Measurements from ENCODE around the gene APLF.

APLF gene

DNA sequence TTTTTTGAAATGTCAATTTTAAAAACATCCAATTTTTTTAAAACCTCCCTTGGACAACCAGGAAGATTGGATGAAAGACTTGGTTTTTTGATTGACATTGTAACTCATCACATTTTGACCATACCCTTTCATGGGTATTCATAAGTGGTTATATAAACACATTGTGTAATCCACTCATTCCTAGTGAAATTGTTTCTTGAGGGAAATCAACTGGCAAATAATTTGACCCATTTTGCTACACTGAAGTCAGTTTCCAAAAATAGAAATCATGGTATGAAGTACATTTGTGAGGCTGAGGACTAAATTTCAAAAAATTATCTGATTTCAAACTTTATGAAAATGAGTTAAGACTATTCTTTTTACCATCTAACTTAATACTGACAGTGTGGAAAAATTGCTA lies 31.8 kb upstream of the APLF start:
- no peak overlapping the region for H3K27ac ChIP-seq (ENCODE audit: low read depth, low read length, poor library complexity, severe bottlenecking)
- peak overlapping the region; percentile 13; the same call in 1 of the 2 replicates for H2AFZ ChIP-seq (ENCODE audit: low read length)
- no peak overlapping the region for H3K4me3 ChIP-seq (ENCODE audit: low read depth, low read length, poor library complexity, severe bottlenecking)
- peaks cover 15% of the 10 kb centered on the region for H3K9me3 ChIP-seq (ENCODE audit: low read length)
- no peaks in the 10 kb centered on the region for H3K27me3 ChIP-seq (ENCODE audit: insufficient read depth, low read length)
- no peaks in the 10 kb centered on the region for H4K20me1 ChIP-seq (ENCODE audit: insufficient read depth, low read length)
- no peak overlapping the region for H3K9ac ChIP-seq (ENCODE audit: low read length)
- no peaks in the 10 kb centered on the region for H3K36me3 ChIP-seq (ENCODE audit: insufficient read depth, low read length)
- H3F3A ChIP-seq (ENCODE audit: insufficient read depth, low read length) = no peaks in the 10 kb centered on the region
- peaks cover 41% of the 10 kb centered on the region for H3K4me1 ChIP-seq (ENCODE audit: insufficient read depth, low read length, severe bottlenecking)
- TF ChIP-seq, protein P1, sequence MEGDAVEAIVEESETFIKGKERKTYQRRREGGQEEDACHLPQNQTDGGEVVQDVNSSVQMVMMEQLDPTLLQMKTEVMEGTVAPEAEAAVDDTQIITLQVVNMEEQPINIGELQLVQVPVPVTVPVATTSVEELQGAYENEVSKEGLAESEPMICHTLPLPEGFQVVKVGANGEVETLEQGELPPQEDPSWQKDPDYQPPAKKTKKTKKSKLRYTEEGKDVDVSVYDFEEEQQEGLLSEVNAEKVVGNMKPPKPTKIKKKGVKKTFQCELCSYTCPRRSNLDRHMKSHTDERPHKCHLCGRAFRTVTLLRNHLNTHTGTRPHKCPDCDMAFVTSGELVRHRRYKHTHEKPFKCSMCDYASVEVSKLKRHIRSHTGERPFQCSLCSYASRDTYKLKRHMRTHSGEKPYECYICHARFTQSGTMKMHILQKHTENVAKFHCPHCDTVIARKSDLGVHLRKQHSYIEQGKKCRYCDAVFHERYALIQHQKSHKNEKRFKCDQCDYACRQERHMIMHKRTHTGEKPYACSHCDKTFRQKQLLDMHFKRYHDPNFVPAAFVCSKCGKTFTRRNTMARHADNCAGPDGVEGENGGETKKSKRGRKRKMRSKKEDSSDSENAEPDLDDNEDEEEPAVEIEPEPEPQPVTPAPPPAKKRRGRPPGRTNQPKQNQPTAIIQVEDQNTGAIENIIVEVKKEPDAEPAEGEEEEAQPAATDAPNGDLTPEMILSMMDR (IDR thresholded peaks at IDR 0.05; ENCODE audit: low read length) = no peak
- no peak for TF ChIP-seq EZH2 (IDR thresholded peaks at IDR 0.05; ENCODE audit: borderline replicate concordance, low read length)
- no peak overlapping the region for H3K4me2 ChIP-seq (ENCODE audit: low read length)
- no peaks in the 10 kb centered on the region for H3K79me2 ChIP-seq (ENCODE audit: insufficient read depth, low read length)
- H3K9me2 ChIP-seq (ENCODE audit: low read depth, low read length) = no peaks in the 10 kb centered on the region

DNA sequence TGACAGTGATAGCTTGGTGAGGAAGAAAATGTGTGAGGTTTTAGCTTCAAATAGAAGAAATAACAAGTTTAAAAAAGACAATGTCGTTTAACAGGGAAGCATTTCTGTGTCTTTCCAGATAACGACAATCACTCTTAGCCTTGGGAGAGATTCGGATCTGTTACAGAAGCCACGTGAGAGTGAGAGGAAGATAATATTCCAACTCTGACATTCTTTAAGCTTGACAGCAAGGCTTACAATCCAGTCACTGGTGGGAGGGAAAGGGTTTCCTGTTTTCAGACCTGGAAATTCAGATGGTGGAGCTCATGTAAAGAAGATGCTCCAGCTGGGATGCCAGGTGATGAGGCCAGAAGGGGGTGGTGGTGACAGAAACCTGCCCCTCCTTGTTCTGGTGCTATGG lies 31.1 kb upstream of the APLF start:
- H2AFZ ChIP-seq (ENCODE audit: low read length) = no peak overlapping the region

DNA sequence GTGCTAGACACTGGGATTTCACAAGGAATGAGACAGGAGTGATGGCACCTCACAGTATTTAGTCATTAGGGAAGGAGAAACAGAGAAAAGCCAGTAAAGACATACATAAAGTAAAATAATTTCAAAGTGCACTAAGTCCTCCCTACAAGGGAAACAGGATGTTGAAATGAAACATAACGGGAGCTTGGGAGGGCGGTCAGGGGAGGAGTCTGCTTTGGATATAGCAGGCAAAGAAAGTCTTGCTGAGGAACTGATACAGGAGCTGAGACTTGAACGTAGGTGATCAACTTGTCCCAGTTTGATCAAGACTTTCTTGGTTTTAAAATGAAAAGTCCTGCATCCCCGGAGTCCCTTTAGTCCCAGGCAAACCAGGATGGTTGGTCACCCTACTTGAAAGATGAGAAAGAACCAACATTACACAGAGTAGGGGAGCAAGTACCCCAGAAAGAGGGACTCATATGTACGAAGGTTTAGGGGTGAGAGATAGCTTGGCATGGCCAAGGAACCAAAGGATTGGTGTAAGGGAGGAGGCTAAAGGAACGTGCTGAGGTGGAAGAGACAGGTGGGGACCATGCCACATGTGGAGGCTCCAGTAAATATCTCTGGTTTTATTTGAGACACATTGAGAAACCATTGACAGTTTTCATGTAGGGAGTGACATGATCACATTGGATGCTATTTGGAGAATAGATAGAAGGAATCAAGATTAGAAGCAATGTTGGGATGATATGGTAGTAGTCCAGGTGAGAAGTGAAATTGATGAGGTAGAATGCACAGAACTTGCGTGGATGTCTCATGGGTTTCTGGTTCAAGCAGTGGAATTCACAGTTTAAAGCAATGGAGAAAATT lies 28.7 kb upstream of the APLF start:
- peak overlapping the region; percentile 16; the same call in 1 of the 2 replicates for H2AFZ ChIP-seq (ENCODE audit: low read length)
- TF ChIP-seq, protein P1 (IDR thresholded peaks at IDR 0.05; ENCODE audit: low read length) = no peak
- TF ChIP-seq EZH2 (IDR thresholded peaks at IDR 0.05; ENCODE audit: borderline replicate concordance, low read length) = no peak
- H3K4me2 ChIP-seq (ENCODE audit: low read length) = no peak overlapping the region
- H3K27ac ChIP-seq (ENCODE audit: low read depth, low read length, poor library complexity, severe bottlenecking) = no peak overlapping the region
- no peaks in the 10 kb centered on the region for H3K27me3 ChIP-seq (ENCODE audit: insufficient read depth, low read length)
- no peaks in the 10 kb centered on the region for H3K36me3 ChIP-seq (ENCODE audit: insufficient read depth, low read length)
- H3K9me3 ChIP-seq (ENCODE audit: low read length) = no peaks in the 10 kb centered on the region
- no peak overlapping the region for H3K9ac ChIP-seq (ENCODE audit: low read length)
- H4K20me1 ChIP-seq (ENCODE audit: insufficient read depth, low read length) = no peaks in the 10 kb centered on the region
- no peaks in the 10 kb centered on the region for H3K79me2 ChIP-seq (ENCODE audit: insufficient read depth, low read length)
- H3K4me1 ChIP-seq (ENCODE audit: insufficient read depth, low read length, severe bottlenecking) = peaks cover 52% of the 10 kb centered on the region
- no peak overlapping the region for H3K4me3 ChIP-seq (ENCODE audit: low read depth, low read length, poor library complexity, severe bottlenecking)
- no peaks in the 10 kb centered on the region for H3K9me2 ChIP-seq (ENCODE audit: low read depth, low read length)
- no peaks in the 10 kb centered on the region for H3F3A ChIP-seq (ENCODE audit: insufficient read depth, low read length)

More for the DNA sequence above, 31.1 kb upstream of the APLF start:
- no peak for TF ChIP-seq EZH2 (IDR thresholded peaks at IDR 0.05; ENCODE audit: borderline replicate concordance, low read length)
- TF ChIP-seq, protein P1 (IDR thresholded peaks at IDR 0.05; ENCODE audit: low read length) = no peak
- Histone ChIP-seq H3K27me3 (ENCODE audit: insufficient read depth, low read length) (no peaks in the 10 kb centered on the region), H3K4me1 (ENCODE audit: insufficient read depth, low read length, severe bottlenecking) (peaks cover 48% of the 10 kb centered on the region), H4K20me1 (ENCODE audit: insufficient read depth, low read length) (no peaks in the 10 kb centered on the region), H3K79me2 (ENCODE audit: insufficient read depth, low read length) (no peaks in the 10 kb centered on the region), H3K9me3 (ENCODE audit: low read length) (peaks cover 15% of the 10 kb centered on the region), H3K4me2 (ENCODE audit: low read length) (no peak overlapping the region), H3K9ac (ENCODE audit: low read length) (no peak overlapping the region), H3K27ac (ENCODE audit: low read depth, low read length, poor library complexity, severe bottlenecking) (peak overlapping the region; percentile 33), H3F3A (ENCODE audit: insufficient read depth, low read length) (no peaks in the 10 kb centered on the region), H3K9me2 (ENCODE audit: low read depth, low read length) (no peaks in the 10 kb centered on the region), H3K36me3 (ENCODE audit: insufficient read depth, low read length) (no peaks in the 10 kb centered on the region), H3K4me3 (ENCODE audit: low read depth, low read length, poor library complexity, severe bottlenecking) (no peak overlapping the region)
